Measurements from ENCODE around the gene FITM2.

DNA sequence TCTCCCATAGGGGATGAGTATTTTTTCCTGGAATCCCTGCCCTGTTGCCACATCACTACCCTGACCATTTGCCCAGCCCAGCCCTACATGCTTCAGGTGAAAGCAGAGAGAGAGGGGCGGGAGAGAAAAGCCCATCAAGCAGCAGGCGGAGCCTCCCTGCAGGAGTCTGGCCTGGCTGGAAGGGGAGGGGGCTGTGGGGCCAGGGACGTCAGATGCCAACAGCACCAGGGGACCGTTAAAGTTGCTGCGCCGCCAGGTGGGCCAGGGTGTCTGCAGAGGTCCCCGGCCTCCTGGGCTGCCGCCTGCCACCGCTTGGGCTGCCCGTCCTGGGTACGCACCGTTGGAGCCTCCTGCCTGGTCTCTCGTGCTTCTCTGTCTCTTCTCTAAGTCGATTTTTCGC, 25.1 kb upstream of the FITM2 start:
- TF ChIP-seq, protein P1, sequence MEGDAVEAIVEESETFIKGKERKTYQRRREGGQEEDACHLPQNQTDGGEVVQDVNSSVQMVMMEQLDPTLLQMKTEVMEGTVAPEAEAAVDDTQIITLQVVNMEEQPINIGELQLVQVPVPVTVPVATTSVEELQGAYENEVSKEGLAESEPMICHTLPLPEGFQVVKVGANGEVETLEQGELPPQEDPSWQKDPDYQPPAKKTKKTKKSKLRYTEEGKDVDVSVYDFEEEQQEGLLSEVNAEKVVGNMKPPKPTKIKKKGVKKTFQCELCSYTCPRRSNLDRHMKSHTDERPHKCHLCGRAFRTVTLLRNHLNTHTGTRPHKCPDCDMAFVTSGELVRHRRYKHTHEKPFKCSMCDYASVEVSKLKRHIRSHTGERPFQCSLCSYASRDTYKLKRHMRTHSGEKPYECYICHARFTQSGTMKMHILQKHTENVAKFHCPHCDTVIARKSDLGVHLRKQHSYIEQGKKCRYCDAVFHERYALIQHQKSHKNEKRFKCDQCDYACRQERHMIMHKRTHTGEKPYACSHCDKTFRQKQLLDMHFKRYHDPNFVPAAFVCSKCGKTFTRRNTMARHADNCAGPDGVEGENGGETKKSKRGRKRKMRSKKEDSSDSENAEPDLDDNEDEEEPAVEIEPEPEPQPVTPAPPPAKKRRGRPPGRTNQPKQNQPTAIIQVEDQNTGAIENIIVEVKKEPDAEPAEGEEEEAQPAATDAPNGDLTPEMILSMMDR (IDR thresholded peaks at IDR 0.05) = no peak
- TF ChIP-seq POLR2A (IDR thresholded peaks at IDR 0.05) = no peak

All from heart left ventricle (tissue), 13 donors.